ENCODE results near the gene TMPRSS3. TPM values are rescaled to one million over a fixed set of nuclear protein-coding genes. Genes with fewer than 3 reads are reported as not detected.

TMPRSS3 gene
- total RNA-seq, 1 donor from 2014 or later, result not detected

DNA sequence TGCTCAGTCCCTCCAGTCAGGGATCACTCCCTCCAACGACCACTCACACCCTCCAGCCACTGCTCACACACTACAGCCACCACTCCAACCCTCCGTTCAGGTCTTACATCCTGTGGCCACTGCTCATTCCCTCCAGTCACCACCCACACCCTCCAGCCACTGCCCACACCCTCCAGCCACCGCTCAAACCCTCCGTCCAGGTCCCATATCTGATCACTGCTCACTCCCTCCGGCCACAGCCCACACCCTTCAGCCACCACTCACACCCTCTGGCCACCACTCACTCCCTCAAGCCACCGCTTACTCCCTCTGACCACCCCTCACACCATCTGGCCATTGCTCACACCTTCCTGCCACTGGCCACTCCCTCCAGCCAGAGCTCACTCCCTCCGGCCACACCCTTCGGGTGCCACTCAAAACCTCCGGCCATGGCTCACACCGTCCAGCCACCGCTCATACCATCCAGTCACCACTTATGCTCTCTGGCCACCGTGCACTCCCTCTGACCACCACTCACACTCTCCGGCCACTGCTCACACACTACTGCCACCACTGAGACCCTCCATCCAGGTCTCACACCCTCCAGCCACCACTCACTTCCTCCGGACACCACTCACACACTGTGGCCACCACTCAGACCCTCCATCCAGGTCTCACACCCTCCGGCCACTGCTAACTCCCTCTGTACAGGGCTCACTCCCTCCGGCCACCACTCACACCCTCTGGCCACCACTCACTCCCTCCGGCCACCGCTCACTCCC, 24.8 kb downstream of the TMPRSS3 start:
- H3K27ac Mint-ChIP-seq (ENCODE audit: unreplicated experiment), result peak overlapping the region; percentile 96
- TF ChIP-seq, protein P1, sequence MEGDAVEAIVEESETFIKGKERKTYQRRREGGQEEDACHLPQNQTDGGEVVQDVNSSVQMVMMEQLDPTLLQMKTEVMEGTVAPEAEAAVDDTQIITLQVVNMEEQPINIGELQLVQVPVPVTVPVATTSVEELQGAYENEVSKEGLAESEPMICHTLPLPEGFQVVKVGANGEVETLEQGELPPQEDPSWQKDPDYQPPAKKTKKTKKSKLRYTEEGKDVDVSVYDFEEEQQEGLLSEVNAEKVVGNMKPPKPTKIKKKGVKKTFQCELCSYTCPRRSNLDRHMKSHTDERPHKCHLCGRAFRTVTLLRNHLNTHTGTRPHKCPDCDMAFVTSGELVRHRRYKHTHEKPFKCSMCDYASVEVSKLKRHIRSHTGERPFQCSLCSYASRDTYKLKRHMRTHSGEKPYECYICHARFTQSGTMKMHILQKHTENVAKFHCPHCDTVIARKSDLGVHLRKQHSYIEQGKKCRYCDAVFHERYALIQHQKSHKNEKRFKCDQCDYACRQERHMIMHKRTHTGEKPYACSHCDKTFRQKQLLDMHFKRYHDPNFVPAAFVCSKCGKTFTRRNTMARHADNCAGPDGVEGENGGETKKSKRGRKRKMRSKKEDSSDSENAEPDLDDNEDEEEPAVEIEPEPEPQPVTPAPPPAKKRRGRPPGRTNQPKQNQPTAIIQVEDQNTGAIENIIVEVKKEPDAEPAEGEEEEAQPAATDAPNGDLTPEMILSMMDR (conservative IDR thresholded peaks at IDR 0.05), result no peak
- H3K9me3 Mint-ChIP-seq, result no peaks in the 10 kb centered on the region
- no peaks in the 10 kb centered on the region for H3K4me1 Mint-ChIP-seq
- no peak for DNase-seq (ENCODE audit: low read depth, low spot score)
- H3K27me3 Mint-ChIP-seq (ENCODE audit: low read depth), result no peaks in the 10 kb centered on the region
- H3K4me3 Mint-ChIP-seq, result no peak overlapping the region
- H3K36me3 Mint-ChIP-seq (ENCODE audit: low read depth), result no peaks in the 10 kb centered on the region

DNA sequence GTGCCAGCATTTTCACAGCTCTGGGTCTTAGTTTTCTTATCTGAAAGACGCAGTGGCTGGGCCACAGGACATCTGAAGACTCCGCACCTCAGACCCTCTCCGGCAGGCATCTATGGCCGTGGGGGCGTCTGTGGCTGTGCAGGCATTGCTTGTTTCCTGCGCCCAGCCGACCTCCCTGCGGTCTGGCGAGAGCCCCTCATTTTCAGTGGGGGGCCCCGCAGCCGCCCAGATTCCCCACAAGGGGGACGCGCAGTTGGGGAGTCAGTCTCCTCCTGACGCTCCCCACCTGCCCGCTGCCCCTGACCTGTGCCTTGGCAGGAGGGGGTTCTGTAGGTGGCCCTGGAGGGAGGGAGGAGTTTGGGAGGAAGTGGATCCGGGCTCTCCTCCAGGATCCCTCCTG, 26.0 kb downstream of the TMPRSS3 start:
- no peak for DNase-seq (ENCODE audit: low read depth, low spot score)
- Mint-ChIP-seq H3K9me3 (no peaks in the 10 kb centered on the region), H3K27me3 (ENCODE audit: low read depth) (no peaks in the 10 kb centered on the region), H3K4me1 (no peaks in the 10 kb centered on the region), H3K36me3 (ENCODE audit: low read depth) (no peaks in the 10 kb centered on the region), H3K27ac (ENCODE audit: unreplicated experiment) (no peak overlapping the region), H3K4me3 (no peak overlapping the region)
- TF ChIP-seq, protein P1 (conservative IDR thresholded peaks at IDR 0.05), result peak; percentile 31

DNA sequence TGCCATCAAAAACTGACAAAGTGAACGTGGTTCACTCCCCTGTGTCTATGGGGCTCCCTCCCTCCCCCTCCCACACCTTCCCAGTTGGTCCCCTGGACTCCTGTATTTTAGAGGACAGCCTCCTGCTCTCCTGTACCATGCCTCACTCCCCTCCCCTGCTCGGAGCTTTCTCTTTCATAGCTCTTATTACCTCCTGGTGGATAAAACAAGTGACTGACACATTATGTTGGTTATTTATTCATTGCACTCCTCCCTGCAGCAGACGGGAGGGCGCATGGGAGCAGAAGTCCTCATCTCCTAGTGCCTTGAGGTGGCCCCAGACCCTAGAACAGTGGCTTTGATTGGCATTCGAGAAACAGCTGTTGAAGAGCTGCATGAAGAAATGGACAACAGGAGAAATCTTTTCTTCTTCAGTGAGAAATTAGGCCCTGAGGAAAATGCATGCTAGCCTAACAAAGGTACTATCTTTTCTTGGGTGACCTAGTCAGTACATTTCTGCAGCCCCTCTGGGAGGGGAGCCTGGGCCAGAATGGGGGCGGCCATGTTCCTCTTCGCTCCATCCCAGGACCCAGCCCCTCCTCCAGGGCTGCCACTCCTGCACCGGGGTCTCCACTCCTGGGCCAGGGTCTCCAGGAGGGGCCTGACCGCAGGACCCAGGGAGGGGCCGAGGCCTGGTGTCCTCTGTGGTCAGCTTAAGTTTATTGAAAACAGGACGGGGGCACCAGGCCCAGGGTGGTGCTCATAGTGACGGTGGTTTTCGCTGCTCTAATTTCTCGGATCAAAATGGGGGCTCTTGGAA, 28.3 kb downstream of the TMPRSS3 start:
- H3K27me3 Mint-ChIP-seq (ENCODE audit: low read depth), result no peaks in the 10 kb centered on the region
- DNase-seq (ENCODE audit: low read depth, low spot score), result no peak
- H3K4me3 Mint-ChIP-seq, result no peak overlapping the region
- no peaks in the 10 kb centered on the region for H3K9me3 Mint-ChIP-seq
- no peaks in the 10 kb centered on the region for H3K36me3 Mint-ChIP-seq (ENCODE audit: low read depth)
- no peak overlapping the region for H3K27ac Mint-ChIP-seq (ENCODE audit: unreplicated experiment)
- TF ChIP-seq, protein P1 (conservative IDR thresholded peaks at IDR 0.05), result no peak
- H3K4me1 Mint-ChIP-seq, result no peaks in the 10 kb centered on the region

DNA sequence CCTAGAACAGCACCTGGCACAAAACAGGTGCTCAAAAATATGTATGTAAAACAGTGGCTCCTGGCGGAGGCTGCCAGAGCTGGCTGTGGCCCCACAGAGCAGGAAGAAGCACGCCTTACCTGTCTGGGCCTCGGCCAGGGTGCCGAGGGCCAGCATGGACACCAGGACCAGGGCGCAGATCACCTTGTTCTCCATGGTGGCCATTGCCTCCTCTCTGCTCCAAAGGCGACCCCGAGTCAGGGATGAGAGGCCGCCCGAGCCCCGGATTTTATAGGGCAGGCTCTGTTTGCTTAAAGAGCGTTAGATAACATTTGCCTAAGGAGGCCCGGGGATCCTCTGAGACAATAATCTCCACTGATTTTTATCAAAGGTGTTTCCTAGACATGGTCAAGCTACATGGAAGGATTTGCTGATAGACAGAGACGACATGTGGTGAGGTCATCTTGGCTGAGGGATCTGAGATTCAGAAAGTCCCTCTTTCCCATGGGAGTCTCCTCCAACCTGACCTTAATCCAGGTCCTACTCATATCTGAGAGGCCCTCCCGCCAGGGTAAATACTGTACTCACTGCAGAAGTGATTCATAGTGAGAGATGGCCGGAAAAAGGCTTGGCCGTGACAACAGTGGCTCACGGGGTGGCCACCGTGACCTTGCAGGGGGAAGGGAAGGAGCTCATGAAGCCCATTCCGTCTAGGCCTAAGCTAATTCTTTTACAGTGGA, 29.4 kb downstream of the TMPRSS3 start, which contains the start of gene TFF1:
TSS of gene TFF1 (minus strand) at position 244 of the 719 bp plus-strand sequence. CDS start at position 204, 40 bp downstream.
- Mint-ChIP-seq H3K4me3 (no peak within 1 kb of the TSS), H3K9me3 (no peaks in the 10 kb centered on the region), H3K36me3 (ENCODE audit: low read depth) (no peaks in the 10 kb centered on the region), H3K27me3 (ENCODE audit: low read depth) (no peaks in the 10 kb centered on the region), H3K27ac (ENCODE audit: unreplicated experiment) (no peak within 1 kb of the TSS), H3K4me1 (no peaks in the 10 kb centered on the region)
- no peak for DNase-seq (ENCODE audit: low read depth, low spot score)
- TF ChIP-seq, protein P1 (conservative IDR thresholded peaks at IDR 0.05), result no peak

DNA sequence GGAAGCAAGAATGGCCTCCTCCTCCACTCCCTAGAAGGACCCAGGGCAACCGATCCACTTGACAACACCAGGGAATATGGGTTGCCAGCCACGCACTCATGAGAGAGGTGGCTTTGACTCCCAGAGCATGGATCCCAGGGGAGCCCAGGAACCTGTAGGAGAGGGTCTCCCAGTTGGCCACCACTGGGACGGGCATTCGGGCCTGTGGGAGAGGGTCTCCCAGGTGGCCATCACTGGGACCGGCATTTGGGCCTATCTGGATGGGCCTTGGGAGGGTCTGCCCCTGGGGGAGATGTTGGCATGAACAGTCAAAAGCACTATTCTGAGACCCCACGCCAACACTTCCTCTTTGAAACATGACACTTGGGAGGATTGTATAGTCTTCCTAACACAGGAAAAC, 30.1 kb downstream of the TMPRSS3 start:
- Mint-ChIP-seq H3K27ac (ENCODE audit: unreplicated experiment) (no peak overlapping the region), H3K36me3 (ENCODE audit: low read depth) (no peaks in the 10 kb centered on the region), H3K27me3 (ENCODE audit: low read depth) (no peaks in the 10 kb centered on the region), H3K9me3 (no peaks in the 10 kb centered on the region), H3K4me1 (no peaks in the 10 kb centered on the region), H3K4me3 (no peak overlapping the region)
- TF ChIP-seq, protein P1 (conservative IDR thresholded peaks at IDR 0.05), result no peak
- DNase-seq (ENCODE audit: low read depth, low spot score), result no peak

Data from neural crest cell (in vitro differentiated cells).